OCI-LY1 (cell line): ENCODE measurements around the gene MRGPRF.

ENCODE experiments used
- H2AFZ ChIP-seq: fragments of 200-600 bp; sonication (generic), shearing (Covaris generic); 2 replicates; pipeline ENCODE4 v1.6.0; 2014; ENCODE audit warnings: antibody characterized with exemption, mild to moderate bottlenecking, low read length
- H3F3A ChIP-seq: fragments of 200-600 bp; sonication (generic), shearing (Covaris generic); 2 replicates; pipeline ENCODE4 v1.6.0; 2014; ENCODE audit warnings: mild to moderate bottlenecking, antibody characterized with exemption, low read length, moderate library complexity; ENCODE audit not compliant: insufficient read depth
- H3K27ac ChIP-seq: fragments of 200-600 bp; sonication (generic); 2 replicates; pipeline ENCODE4 v1.5.1; 2014; ENCODE audit warnings: low read length, mixed run types, mild to moderate bottlenecking, low read depth; ENCODE audit not compliant: poor library complexity, severe bottlenecking
- H3K27me3 ChIP-seq: fragments of 200-600 bp; sonication (generic); 2 replicates; pipeline ENCODE4 v1.6.0; 2014; ENCODE audit warnings: antibody characterized with exemption, mild to moderate bottlenecking, low read length, moderate library complexity; ENCODE audit not compliant: insufficient read depth
- H3K36me3 ChIP-seq: fragments of 200-600 bp; sonication (generic); 2 replicates; pipeline ENCODE4 v1.6.1; 2014; ENCODE audit warnings: mild to moderate bottlenecking, antibody characterized with exemption, low read length, moderate library complexity, mixed read lengths; ENCODE audit not compliant: insufficient read depth
- H3K4me1 ChIP-seq: fragments of 200-600 bp; sonication (generic); 2 replicates; pipeline ENCODE4 v1.5.1; 2014; ENCODE audit warnings: mild to moderate bottlenecking, low read length, moderate library complexity; ENCODE audit not compliant: insufficient read depth, severe bottlenecking
- H3K4me2 ChIP-seq: fragments of 200-600 bp; sonication (generic), shearing (Covaris generic); 2 replicates; pipeline ENCODE4 v1.6.1; 2014; ENCODE audit warnings: low read length
- H3K4me3 ChIP-seq: fragments of 200-600 bp; sonication (generic); 2 replicates; pipeline ENCODE4 v1.5.1; 2014; ENCODE audit warnings: low read length, low read depth, mild to moderate bottlenecking, mixed read lengths; ENCODE audit not compliant: poor library complexity, severe bottlenecking
- H3K79me2 ChIP-seq: fragments of 200-600 bp; shearing (Covaris generic); 2 replicates; pipeline ENCODE4 v1.6.1; 2016; ENCODE audit warnings: mixed run types, low read length, mixed read lengths; ENCODE audit not compliant: insufficient read depth
- H3K9ac ChIP-seq: fragments of 200-600 bp; sonication (generic), shearing (Covaris generic); 2 replicates; pipeline ENCODE4 v1.6.1; 2014; ENCODE audit warnings: mild to moderate bottlenecking, low read length, mixed read lengths
- H3K9me2 ChIP-seq: fragments of 200-600 bp; sonication (generic), shearing (Covaris generic); 2 replicates; pipeline ENCODE4 v1.6.1; 2014; ENCODE audit warnings: low read depth, mild to moderate bottlenecking, low read length, mixed read lengths
- H3K9me3 ChIP-seq: fragments of 200-600 bp; shearing (Covaris generic); 2 replicates; pipeline ENCODE4 v1.6.1; 2014; ENCODE audit warnings: low read length, mixed read lengths
- H4K20me1 ChIP-seq: fragments of 200-600 bp; sonication (generic), shearing (Covaris generic); 2 replicates; pipeline ENCODE4 v1.6.0; 2016; ENCODE audit warnings: mild to moderate bottlenecking, low read length; ENCODE audit not compliant: insufficient read depth
- CTCF ChIP-seq: fragments of 200-600 bp; sonication (generic), shearing (Covaris generic); IDR thresholded peaks from 2 replicates; pipeline ENCODE4 v1.5.1; 2017; ENCODE audit warnings: mild to moderate bottlenecking, antibody characterized with exemption, low read length, moderate library complexity, mixed read lengths
- EZH2 ChIP-seq: fragments of 200-600 bp; sonication (generic), shearing (Covaris generic); IDR thresholded peaks from 2 replicates; pipeline ENCODE4 v1.8.0; 2017; ENCODE audit warnings: borderline replicate concordance, mixed run types, mild to moderate bottlenecking, antibody characterized with exemption, low read length, moderate library complexity, mixed read lengths

Gene MRGPRF

GRCh38 chr11:68968306-68969250 is 44.5 kb downstream of the MRGPRF start:
- no peaks in the 10 kb centered on the region for H3K4me1 ChIP-seq
- H3K4me2 ChIP-seq: no peak overlapping the region
- no peaks in the 10 kb centered on the region for H3K9me3 ChIP-seq
- TF ChIP-seq CTCF (no peak), EZH2 (no peak)
- no peaks in the 10 kb centered on the region for H4K20me1 ChIP-seq
- H3F3A ChIP-seq: no peaks in the 10 kb centered on the region
- H2AFZ ChIP-seq: no peak overlapping the region
- H3K27me3 ChIP-seq: peaks cover 4% of the 10 kb centered on the region; the same call in 1 of the 2 replicates
- no peaks in the 10 kb centered on the region for H3K9me2 ChIP-seq
- H3K4me3 ChIP-seq: no peak overlapping the region
- no peak overlapping the region for H3K9ac ChIP-seq
- H3K36me3 ChIP-seq: no peaks in the 10 kb centered on the region; the same call in 1 of the 2 replicates
- no peaks in the 10 kb centered on the region for H3K79me2 ChIP-seq
- H3K27ac ChIP-seq: no peak overlapping the region

DNA sequence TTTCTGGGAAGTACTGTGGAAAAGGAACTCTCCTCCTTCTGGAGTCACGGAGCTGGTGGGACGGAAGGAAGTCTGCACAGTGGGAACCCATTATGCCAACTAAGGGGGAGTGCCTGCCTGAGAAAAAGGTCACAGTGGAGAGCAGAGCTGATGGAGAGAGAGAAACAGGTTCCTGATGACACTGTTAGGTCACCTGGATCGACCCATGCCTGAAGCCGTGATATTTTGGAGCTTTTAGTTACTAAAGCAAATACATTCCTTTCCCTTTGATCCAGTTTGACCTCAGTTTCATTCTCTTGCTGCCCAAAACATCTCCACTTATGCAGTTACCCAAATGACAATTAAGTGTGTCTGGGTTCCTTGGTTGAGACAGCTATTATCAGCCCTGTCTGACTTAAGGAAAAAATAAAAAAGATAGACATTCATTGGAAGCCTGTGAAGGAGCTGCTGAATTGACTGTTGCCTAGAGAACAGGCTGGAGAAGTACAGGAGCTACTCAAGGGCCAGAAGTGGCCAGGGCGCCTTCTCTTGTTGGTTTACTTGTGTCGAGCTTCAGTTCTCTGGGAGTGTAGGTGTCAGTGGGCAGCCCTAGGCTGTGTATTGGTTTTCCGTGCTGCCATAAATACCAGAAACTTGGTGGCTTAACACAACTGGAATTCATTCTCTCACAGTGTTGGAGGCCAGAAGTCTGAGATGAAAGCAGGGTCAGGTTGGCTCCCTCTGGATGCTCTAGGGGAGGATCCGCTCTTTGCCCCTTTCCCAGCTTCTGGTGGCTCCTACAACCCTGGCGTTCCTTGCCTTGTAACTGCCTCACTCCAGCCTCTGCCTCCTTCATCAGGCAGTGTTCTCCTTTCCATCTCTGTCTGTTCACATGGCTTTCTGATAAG is 45.9 kb downstream of the MRGPRF start:
- H3K4me3 ChIP-seq: no peak overlapping the region
- no peaks in the 10 kb centered on the region for H3K79me2 ChIP-seq

More for the DNA sequence above, 45.9 kb downstream of the MRGPRF start:
- Histone ChIP-seq H3K4me2 (no peak overlapping the region), H3K27ac (no peak overlapping the region), H3K27me3 (peaks cover 4% of the 10 kb centered on the region; the same call in 1 of the 2 replicates), H3K36me3 (no peaks in the 10 kb centered on the region; the same call in 1 of the 2 replicates), H4K20me1 (no peaks in the 10 kb centered on the region), H3K9me2 (no peaks in the 10 kb centered on the region), H3K9me3 (no peaks in the 10 kb centered on the region), H3K4me1 (no peaks in the 10 kb centered on the region), H3F3A (no peaks in the 10 kb centered on the region), H3K9ac (no peak overlapping the region), H2AFZ (no peak overlapping the region)
- TF ChIP-seq CTCF (no peak), EZH2 (no peak)
